ENCODE data around the gene OR6C4. TPM values are rescaled to one million over a fixed set of nuclear protein-coding genes. Genes with fewer than 3 reads are reported as not detected.
"Not testable (repeated sequence)": the region's sequence is repeated elsewhere in the genome, so short reads cannot be mapped to it uniquely, and the experiment has no call there.

OR6C4 gene
- total RNA-seq, 1 experiment from 2014 or later, result not detected

DNA sequence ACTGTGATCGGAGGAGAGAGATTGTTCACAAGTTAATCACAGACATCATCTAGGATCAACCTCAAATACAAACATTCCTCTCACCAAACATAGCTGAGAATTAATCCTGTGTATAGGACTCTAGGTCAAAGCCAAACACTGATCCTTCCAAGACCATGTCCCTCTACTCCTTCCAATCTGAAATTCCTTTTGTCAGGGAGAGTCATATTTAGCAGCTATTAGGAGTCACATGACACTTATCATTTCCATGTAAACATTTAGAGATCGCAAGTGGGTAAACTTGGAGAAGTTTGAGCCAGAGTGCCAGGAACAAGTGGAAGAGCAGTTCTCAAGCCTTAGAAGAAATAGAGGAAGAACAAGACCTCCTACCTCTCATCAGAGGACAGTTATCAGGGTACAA, 36.4 kb downstream of the OR6C4 start:
- intact Hi-C loops (cut with micrococcal nuclease), result no loop called here
- H3K27me3 ChIP-seq (ENCODE audit: insufficient read depth, low read length), result peaks cover 6% of the 10 kb centered on the region
- no peaks in the 10 kb centered on the region for H3K79me2 ChIP-seq (ENCODE audit: insufficient read depth, low read length)
- H3K4me1 ChIP-seq (ENCODE audit: control insufficient read depth in 1 of 2, insufficient read depth in 2 of 2, low read length in 2 of 2), result no peaks in the 10 kb centered on the region
- ATAC-seq (no peak), DNase-seq (ENCODE audit: low read depth, low spot score) (no peak)
- H3K9ac ChIP-seq (ENCODE audit: low read length), result no peak overlapping the region
- no peak overlapping the region for H3K4me2 ChIP-seq (ENCODE audit: low read length)
- no TSS peak for BruUV-seq (replicated peaks)
- H3K36me3 ChIP-seq (ENCODE audit: control insufficient read depth in 1 of 2, insufficient read depth in 2 of 2, low read length in 2 of 2), result no peaks in the 10 kb centered on the region
- ChIA-PET CTCF (no interaction called here), POLR2A (no interaction called here), RAD21 (ENCODE audit: low non-redundant PET in 1 of 2, low total read pairs in 2 of 2, uncharacterized antibody in 2 of 2, unreplicated experiment in 2 of 2) (no interaction called here)
- TF ChIP-seq SP1 (IDR thresholded peaks at IDR 0.05; ENCODE audit: low read depth) (no peak), POLR2A (IDR thresholded peaks at IDR 0.05; ENCODE audit: borderline replicate concordance, extremely low read depth, insufficient read depth, insufficient read length) (no peak), ZFX (IDR thresholded peaks at IDR 0.05) (no peak), ELF1 (IDR thresholded peaks at IDR 0.05; ENCODE audit: borderline replicate concordance, low read depth) (no peak), CBX3 (IDR thresholded peaks at IDR 0.05; ENCODE audit: low read depth) (no peak), EGR1 (IDR thresholded peaks at IDR 0.05; ENCODE audit: low read depth) (no peak), RAD21 (IDR thresholded peaks at IDR 0.05; ENCODE audit: low read depth) (no peak), CEBPB (IDR thresholded peaks at IDR 0.05; ENCODE audit: low read depth) (no peak), TCF7L2 (IDR thresholded peaks at IDR 0.05; ENCODE audit: borderline replicate concordance, extremely low read depth, insufficient read depth, insufficient read length) (no peak), EZH2 (IDR thresholded peaks at IDR 0.05) (no peak), FOSL1 (IDR thresholded peaks at IDR 0.05; ENCODE audit: low read depth) (no peak), ZNF274 (IDR thresholded peaks at IDR 0.05; ENCODE audit: low read depth, low read length) (no peak), JUND (IDR thresholded peaks at IDR 0.05) (no peak), POLR2AphosphoS5 (IDR thresholded peaks at IDR 0.05; ENCODE audit: low read depth, low read length) (no peak), SRF (IDR thresholded peaks at IDR 0.05; ENCODE audit: low read depth) (no peak), YY1 (IDR thresholded peaks at IDR 0.05; ENCODE audit: extremely low read depth, insufficient replicate concordance, low read depth, low read length) (no peak)
- TF ChIP-seq, protein P1, sequence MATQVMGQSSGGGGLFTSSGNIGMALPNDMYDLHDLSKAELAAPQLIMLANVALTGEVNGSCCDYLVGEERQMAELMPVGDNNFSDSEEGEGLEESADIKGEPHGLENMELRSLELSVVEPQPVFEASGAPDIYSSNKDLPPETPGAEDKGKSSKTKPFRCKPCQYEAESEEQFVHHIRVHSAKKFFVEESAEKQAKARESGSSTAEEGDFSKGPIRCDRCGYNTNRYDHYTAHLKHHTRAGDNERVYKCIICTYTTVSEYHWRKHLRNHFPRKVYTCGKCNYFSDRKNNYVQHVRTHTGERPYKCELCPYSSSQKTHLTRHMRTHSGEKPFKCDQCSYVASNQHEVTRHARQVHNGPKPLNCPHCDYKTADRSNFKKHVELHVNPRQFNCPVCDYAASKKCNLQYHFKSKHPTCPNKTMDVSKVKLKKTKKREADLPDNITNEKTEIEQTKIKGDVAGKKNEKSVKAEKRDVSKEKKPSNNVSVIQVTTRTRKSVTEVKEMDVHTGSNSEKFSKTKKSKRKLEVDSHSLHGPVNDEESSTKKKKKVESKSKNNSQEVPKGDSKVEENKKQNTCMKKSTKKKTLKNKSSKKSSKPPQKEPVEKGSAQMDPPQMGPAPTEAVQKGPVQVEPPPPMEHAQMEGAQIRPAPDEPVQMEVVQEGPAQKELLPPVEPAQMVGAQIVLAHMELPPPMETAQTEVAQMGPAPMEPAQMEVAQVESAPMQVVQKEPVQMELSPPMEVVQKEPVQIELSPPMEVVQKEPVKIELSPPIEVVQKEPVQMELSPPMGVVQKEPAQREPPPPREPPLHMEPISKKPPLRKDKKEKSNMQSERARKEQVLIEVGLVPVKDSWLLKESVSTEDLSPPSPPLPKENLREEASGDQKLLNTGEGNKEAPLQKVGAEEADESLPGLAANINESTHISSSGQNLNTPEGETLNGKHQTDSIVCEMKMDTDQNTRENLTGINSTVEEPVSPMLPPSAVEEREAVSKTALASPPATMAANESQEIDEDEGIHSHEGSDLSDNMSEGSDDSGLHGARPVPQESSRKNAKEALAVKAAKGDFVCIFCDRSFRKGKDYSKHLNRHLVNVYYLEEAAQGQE (IDR thresholded peaks at IDR 0.05; ENCODE audit: low read depth), result no peak
- TF ChIP-seq, protein P2, sequence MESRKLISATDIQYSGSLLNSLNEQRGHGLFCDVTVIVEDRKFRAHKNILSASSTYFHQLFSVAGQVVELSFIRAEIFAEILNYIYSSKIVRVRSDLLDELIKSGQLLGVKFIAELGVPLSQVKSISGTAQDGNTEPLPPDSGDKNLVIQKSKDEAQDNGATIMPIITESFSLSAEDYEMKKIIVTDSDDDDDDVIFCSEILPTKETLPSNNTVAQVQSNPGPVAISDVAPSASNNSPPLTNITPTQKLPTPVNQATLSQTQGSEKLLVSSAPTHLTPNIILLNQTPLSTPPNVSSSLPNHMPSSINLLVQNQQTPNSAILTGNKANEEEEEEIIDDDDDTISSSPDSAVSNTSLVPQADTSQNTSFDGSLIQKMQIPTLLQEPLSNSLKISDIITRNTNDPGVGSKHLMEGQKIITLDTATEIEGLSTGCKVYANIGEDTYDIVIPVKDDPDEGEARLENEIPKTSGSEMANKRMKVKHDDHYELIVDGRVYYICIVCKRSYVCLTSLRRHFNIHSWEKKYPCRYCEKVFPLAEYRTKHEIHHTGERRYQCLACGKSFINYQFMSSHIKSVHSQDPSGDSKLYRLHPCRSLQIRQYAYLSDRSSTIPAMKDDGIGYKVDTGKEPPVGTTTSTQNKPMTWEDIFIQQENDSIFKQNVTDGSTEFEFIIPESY (IDR thresholded peaks at IDR 0.05; ENCODE audit: extremely low read depth, insufficient replicate concordance, low read length), result no peak
- no peak overlapping the region for H3K27ac ChIP-seq (ENCODE audit: low read depth, low read length)
- no peak overlapping the region for H3K4me3 ChIP-seq (replicated peaks in 1 of 2; ENCODE audit: low read depth in 1 of 2, low read length in 2 of 2)
- no peaks in the 10 kb centered on the region for H4K20me1 ChIP-seq (ENCODE audit: insufficient read depth)
- no peak overlapping the region for H2AFZ ChIP-seq (ENCODE audit: low read depth, low read length, poor library complexity, severe bottlenecking)
- H3K9me3 ChIP-seq (ENCODE audit: control insufficient read depth in 1 of 2, insufficient read depth in 1 of 2, low read depth in 1 of 2, low read length in 2 of 2), result no peaks in the 10 kb centered on the region
- H3K9me2 ChIP-seq (ENCODE audit: insufficient read depth), result no peaks in the 10 kb centered on the region

DNA sequence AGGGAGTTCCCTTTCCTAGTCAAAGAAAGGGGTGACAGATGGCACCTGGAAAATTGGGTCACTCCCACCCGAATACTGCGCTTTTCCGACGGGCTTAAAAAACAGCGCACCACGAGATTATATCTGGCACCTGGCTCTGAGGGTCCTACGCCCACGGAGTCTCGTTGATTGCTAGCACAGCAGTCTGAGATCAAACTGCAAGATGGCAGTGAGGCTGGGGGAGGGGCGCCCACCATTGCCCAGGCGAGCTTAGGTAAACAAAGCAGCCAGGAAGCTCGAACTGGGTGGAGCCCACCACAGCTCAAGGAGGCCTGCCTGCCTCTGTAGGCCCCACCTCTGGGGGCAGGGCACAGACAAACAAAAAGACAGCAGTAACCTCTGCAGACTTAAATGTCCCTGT, 40.8 kb downstream of the OR6C4 start:
- H3K79me2 ChIP-seq (ENCODE audit: insufficient read depth, low read length); CTCF ChIA-PET; H4K20me1 ChIP-seq (ENCODE audit: insufficient read depth); H3K27me3 ChIP-seq (ENCODE audit: insufficient read depth, low read length); H3K4me2 ChIP-seq (ENCODE audit: low read length); H3K9me2 ChIP-seq (ENCODE audit: insufficient read depth); RAD21 ChIA-PET (ENCODE audit: low non-redundant PET in 1 of 2, low total read pairs in 2 of 2, uncharacterized antibody in 2 of 2, unreplicated experiment in 2 of 2); H3K4me1 ChIP-seq (ENCODE audit: control insufficient read depth in 1 of 2, insufficient read depth in 2 of 2, low read length in 2 of 2); H3K9ac ChIP-seq (ENCODE audit: low read length); intact Hi-C loops (cut with micrococcal nuclease); H3K9me3 ChIP-seq (ENCODE audit: control insufficient read depth in 1 of 2, insufficient read depth in 1 of 2, low read depth in 1 of 2, low read length in 2 of 2); DNase-seq (ENCODE audit: low read depth, low spot score); ATAC-seq; H3K36me3 ChIP-seq (ENCODE audit: control insufficient read depth in 1 of 2, insufficient read depth in 2 of 2, low read length in 2 of 2); H3K27ac ChIP-seq (ENCODE audit: low read depth, low read length); BruUV-seq (replicated peaks); POLR2A ChIA-PET; H3K4me3 ChIP-seq (replicated peaks in 1 of 2; ENCODE audit: low read depth in 1 of 2, low read length in 2 of 2); H2AFZ ChIP-seq (ENCODE audit: low read depth, low read length, poor library complexity, severe bottlenecking): not testable (repeated sequence)
